Effector memory CD8-positive, alpha-beta T cell (primary cell): ENCODE measurements around the gene KLF11.

Experiments
- ATAC-seq: fragments of 150-1000 bp; cut with Tn5 transposase; replicated peaks from 2 replicates; pipeline ENCODE4 v1.10.0; 2021; ENCODE audit warnings: mild to moderate bottlenecking, moderate library complexity
- DNase-seq, 3 experiments: peaks; one replicate each; pipeline ENCODE4 v3.0.0; 2021
- H3K27ac Mint-ChIP-seq, 2 donors: one replicate each; pipeline ENCODE4 v1.8.0; 2022; ENCODE audit warnings: mild to moderate bottlenecking in 2 of 2, mixed read lengths in 2 of 2, moderate library complexity in 2 of 2
- H3K27me3 Mint-ChIP-seq, 2 donors: one replicate each; pipeline ENCODE4 v1.8.0; 2022; ENCODE audit warnings: mixed read lengths in 2 of 2
- H3K36me3 Mint-ChIP-seq: one replicate; pipeline ENCODE4 v1.8.0; 2022; ENCODE audit warnings: mild to moderate bottlenecking, moderate library complexity, mixed read lengths; ENCODE audit not compliant: insufficient read depth
- H3K4me1 Mint-ChIP-seq, 2 donors: one replicate each; pipeline ENCODE4 v1.8.0; 2022; ENCODE audit warnings: low read depth in 2 of 2, mixed read lengths in 2 of 2
- H3K4me3 Mint-ChIP-seq, 2 donors: one replicate each; pipeline ENCODE4 v1.8.0; 2022; ENCODE audit warnings: mild to moderate bottlenecking in 2 of 2, mixed read lengths in 2 of 2, moderate library complexity in 2 of 2
- H3K9me3 Mint-ChIP-seq, 2 donors: one replicate each; pipeline ENCODE4 v1.8.0; 2022; ENCODE audit warnings: mixed read lengths in 2 of 2

Gene KLF11

GRCh38 chr2:10076511-10076910 is 33.2 kb downstream of the KLF11 start:
- Mint-ChIP-seq H3K4me3 (no peak overlapping the region), H3K4me1 (peaks cover 16 to 17% of the 10 kb centered on the region in 2 donors), H3K27me3 (peaks cover 64 to 84% of the 10 kb centered on the region in 2 donors), H3K36me3 (peaks cover 13% of the 10 kb centered on the region), H3K9me3 (no peaks in the 10 kb centered on the region), H3K27ac (no peak overlapping the region)
- ATAC-seq (no peak), DNase-seq (no peak)

- Mint-ChIP-seq H3K36me3 (peaks cover 13% of the 10 kb centered on the region), H3K4me1 (peaks cover 19 to 20% of the 10 kb centered on the region in 2 donors), H3K4me3 (no peak overlapping the region), H3K27ac (no peak overlapping the region), H3K9me3 (no peaks in the 10 kb centered on the region), H3K27me3 (peaks cover 68 to 89% of the 10 kb centered on the region in 2 donors)
- ATAC-seq (no peak), DNase-seq (no peak)
Observed at GRCh38 chr2:10076988-10077527, 33.7 kb downstream of the KLF11 start.

- H3K27me3 Mint-ChIP-seq = peaks cover 76 to 89% of the 10 kb centered on the region in 2 donors
- H3K36me3 Mint-ChIP-seq = peaks cover 11% of the 10 kb centered on the region
- no peaks in the 10 kb centered on the region for H3K9me3 Mint-ChIP-seq
- peaks cover 13 to 16% of the 10 kb centered on the region in 2 donors for H3K4me1 Mint-ChIP-seq
- no peak overlapping the region for H3K4me3 Mint-ChIP-seq
- DNase-seq = no peak
- no peak for ATAC-seq
- H3K27ac Mint-ChIP-seq = no peak overlapping the region
Observed at GRCh38 chr2:10078001-10078400, 34.7 kb downstream of the KLF11 start.

DNA sequence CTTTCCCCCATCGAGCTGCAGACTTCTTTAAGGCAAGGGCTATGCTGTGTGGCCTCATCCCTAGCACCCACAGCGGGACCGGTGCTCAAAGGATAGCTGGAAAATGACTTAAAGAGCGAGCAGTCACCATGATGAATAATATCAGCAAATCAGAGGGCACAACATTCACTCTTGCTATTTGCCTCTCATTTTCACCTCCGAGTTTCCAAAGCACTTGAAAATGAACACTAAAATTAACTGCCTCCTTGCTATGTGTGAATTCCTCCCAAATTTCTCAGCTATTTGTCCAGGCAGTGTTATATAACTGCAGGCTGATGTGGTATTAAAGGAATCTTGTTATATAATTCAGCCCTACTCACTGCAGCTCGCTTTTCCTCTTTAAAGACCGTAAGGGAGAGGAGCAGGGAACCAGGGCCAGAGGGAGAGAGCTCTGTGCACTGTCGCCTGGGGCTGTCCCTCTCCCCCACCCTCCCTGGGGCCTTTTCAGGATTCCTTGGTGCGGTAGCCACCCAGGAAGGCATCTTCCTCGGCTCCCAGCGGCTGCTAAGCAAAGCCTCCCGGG is 35.4 kb downstream of the KLF11 start:
- Mint-ChIP-seq H3K36me3 (peaks cover 11% of the 10 kb centered on the region), H3K27me3 (peaks cover 79 to 89% of the 10 kb centered on the region in 2 donors), H3K27ac (no peak overlapping the region), H3K9me3 (no peaks in the 10 kb centered on the region), H3K4me3 (peak overlapping the region; percentile 76 to 82), H3K4me1 (peaks cover 13 to 16% of the 10 kb centered on the region in 2 donors)
- no peak for DNase-seq
- ATAC-seq = peak; percentile 2

DNA sequence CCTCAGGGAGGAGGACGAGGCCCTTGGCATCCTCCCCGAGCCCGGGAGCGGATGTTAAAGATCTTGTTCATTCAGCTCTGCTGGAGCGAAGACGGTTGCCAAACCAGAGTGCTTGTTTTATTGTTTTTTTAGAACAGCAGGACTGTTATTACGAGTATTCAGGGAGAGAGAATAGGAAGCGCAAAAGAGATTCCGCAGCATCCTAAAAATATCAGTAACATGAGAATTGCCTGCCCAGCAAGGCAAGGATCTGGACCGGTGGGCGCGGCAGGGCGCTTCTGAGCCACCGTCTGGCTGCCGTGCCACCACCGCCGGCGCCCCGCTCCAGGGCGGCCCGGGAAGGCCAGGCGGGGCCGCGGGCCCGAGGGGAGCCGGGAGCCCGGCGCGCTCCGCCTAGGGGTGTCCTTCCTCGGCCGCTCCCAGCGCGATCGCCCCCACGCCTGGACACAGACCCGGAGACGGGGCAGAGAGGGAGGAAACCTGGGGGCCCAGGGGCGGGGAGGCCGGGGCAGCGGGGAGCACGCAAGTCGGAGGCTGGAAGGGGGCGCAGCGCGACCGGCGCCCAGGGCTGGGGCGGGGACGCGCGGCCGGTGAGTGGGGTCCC is 36.0 kb downstream of the KLF11 start:
- Mint-ChIP-seq H3K27ac (no peak overlapping the region), H3K36me3 (peaks cover 11% of the 10 kb centered on the region), H3K4me1 (peaks cover 11 to 16% of the 10 kb centered on the region in 2 donors), H3K27me3 (peaks cover 79 to 89% of the 10 kb centered on the region in 2 donors), H3K4me3 (peak overlapping the region; percentile 76 to 82), H3K9me3 (no peaks in the 10 kb centered on the region)
- peak; percentile 44 for ATAC-seq
- peak in 1 of 3 experiments; percentile 11 for DNase-seq

- Mint-ChIP-seq H3K9me3 (no peaks in the 10 kb centered on the region), H3K27ac (peak within 1 kb of the TSS in 1 of 2 donors; percentile 67), H3K4me1 (peaks cover 11 to 16% of the 10 kb centered on the region in 2 donors), H3K4me3 (peak within 1 kb of the TSS; percentile 76 to 82), H3K27me3 (peaks cover 81 to 89% of the 10 kb centered on the region in 2 donors), H3K36me3 (peaks cover 11% of the 10 kb centered on the region)
- DNase-seq (no peak), ATAC-seq (peak; percentile 41)
Observed at GRCh38 chr2:10079870-10080535, 36.7 kb downstream of the KLF11 start, which contains the start of gene CYS1. Gene CYS1, minus strand, starts transcription at chr2:10080411. Its CDS starts 188 bp downstream, at chr2:10080223.

GRCh38 chr2:10080536-10081304 is 37.4 kb downstream of the KLF11 start:
- H3K27ac Mint-ChIP-seq = peak overlapping the region in 1 of 2 donors; percentile 67
- DNase-seq = peak in 2 of 3 experiments; percentile 13 to 18
- peaks cover 11 to 16% of the 10 kb centered on the region in 2 donors for H3K4me1 Mint-ChIP-seq
- H3K36me3 Mint-ChIP-seq = peaks cover 11% of the 10 kb centered on the region
- H3K9me3 Mint-ChIP-seq = no peaks in the 10 kb centered on the region
- peak; percentile 76 for ATAC-seq
- H3K4me3 Mint-ChIP-seq = peak overlapping the region; percentile 58 to 65
- H3K27me3 Mint-ChIP-seq = peaks cover 83 to 89% of the 10 kb centered on the region in 2 donors

DNA sequence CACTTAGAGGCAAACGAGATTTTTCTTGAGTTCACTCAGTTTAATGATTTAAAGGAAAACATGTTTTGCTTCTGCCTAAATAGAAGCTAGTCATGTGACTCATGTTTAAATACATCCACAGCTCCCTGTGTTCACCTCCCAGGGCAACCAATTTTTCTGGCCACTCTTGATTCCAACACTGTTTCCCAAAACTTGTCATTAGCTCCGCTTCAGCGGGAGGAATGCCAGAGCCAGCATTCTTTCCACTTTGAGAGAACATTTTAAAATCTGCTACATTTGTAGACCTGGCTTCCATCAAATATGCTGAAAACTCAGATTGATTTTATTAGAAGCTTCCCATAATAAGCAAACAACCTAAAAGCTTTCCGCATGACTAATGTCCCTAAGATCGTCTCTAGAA is 39.7 kb downstream of the KLF11 start:
- DNase-seq (no peak), ATAC-seq (no peak)
- H3K27ac Mint-ChIP-seq = no peak overlapping the region
- H3K4me1 Mint-ChIP-seq = peaks cover 9 to 14% of the 10 kb centered on the region in 2 donors
- H3K36me3 Mint-ChIP-seq = peaks cover 10% of the 10 kb centered on the region
- H3K9me3 Mint-ChIP-seq = no peaks in the 10 kb centered on the region
- peaks cover 80 to 89% of the 10 kb centered on the region in 2 donors for H3K27me3 Mint-ChIP-seq
- no peak overlapping the region for H3K4me3 Mint-ChIP-seq

- Mint-ChIP-seq H3K4me1 (peaks cover 6 to 12% of the 10 kb centered on the region in 2 donors), H3K27ac (no peak overlapping the region), H3K4me3 (no peak overlapping the region), H3K9me3 (no peaks in the 10 kb centered on the region), H3K27me3 (peaks cover 73 to 88% of the 10 kb centered on the region in 2 donors), H3K36me3 (peaks cover 6% of the 10 kb centered on the region)
- DNase-seq (no peak), ATAC-seq (no peak)
Observed at GRCh38 chr2:10083692-10084211, 40.4 kb downstream of the KLF11 start.

GRCh38 chr2:10084223-10084865 is 41.0 kb downstream of the KLF11 start:
- DNase-seq = no peak
- H3K36me3 Mint-ChIP-seq = no peaks in the 10 kb centered on the region
- peaks cover 3 to 8% of the 10 kb centered on the region in 2 donors for H3K4me1 Mint-ChIP-seq
- H3K27me3 Mint-ChIP-seq = peaks cover 70 to 86% of the 10 kb centered on the region in 2 donors
- no peaks in the 10 kb centered on the region for H3K9me3 Mint-ChIP-seq
- H3K27ac Mint-ChIP-seq = no peak overlapping the region
- ATAC-seq = no peak
- no peak overlapping the region for H3K4me3 Mint-ChIP-seq

GRCh38 chr2:10085043-10085667 is 41.8 kb downstream of the KLF11 start:
- ATAC-seq (no peak), DNase-seq (no peak)
- Mint-ChIP-seq H3K27ac (no peak overlapping the region), H3K4me3 (no peak overlapping the region), H3K9me3 (no peaks in the 10 kb centered on the region), H3K36me3 (no peaks in the 10 kb centered on the region), H3K4me1 (peaks cover 3 to 7% of the 10 kb centered on the region in 2 donors), H3K27me3 (peaks cover 77 to 92% of the 10 kb centered on the region in 2 donors)

GRCh38 chr2:10085668-10086059 is 42.3 kb downstream of the KLF11 start:
- no peak for DNase-seq
- no peak for ATAC-seq
- Mint-ChIP-seq H3K9me3 (no peaks in the 10 kb centered on the region), H3K27ac (no peak overlapping the region), H3K4me1 (peaks cover 3 to 7% of the 10 kb centered on the region in 2 donors), H3K36me3 (no peaks in the 10 kb centered on the region), H3K4me3 (no peak overlapping the region), H3K27me3 (peaks cover 80 to 97% of the 10 kb centered on the region in 2 donors)
